AG10803 (cell line): ENCODE data around the gene DCAF4.
A peak's percentile ranks its signal among the peaks of the same experiment; 100 is the strongest.
"Not testable (repeated sequence)": the region's sequence is repeated elsewhere in the genome, so short reads cannot be mapped to it uniquely, and the experiment has no call there.

Experiments
- DNase-seq: peaks from one replicate; pipeline ENCODE4 v3.0.0; 2010; ENCODE audit warnings: low read depth
- H3K4me3 ChIP-seq: 2 replicates; pipeline ENCODE4 v1.5.1; 2011; ENCODE audit warnings: mild to moderate bottlenecking, low read length, control low read depth
- CTCF ChIP-seq: conservative IDR thresholded peaks from 2 replicates; pipeline ENCODE4 v1.5.1; 2011; ENCODE audit warnings: mild to moderate bottlenecking, low read length, control low read depth, inconsistent platforms

The DCAF4 gene

DNA sequence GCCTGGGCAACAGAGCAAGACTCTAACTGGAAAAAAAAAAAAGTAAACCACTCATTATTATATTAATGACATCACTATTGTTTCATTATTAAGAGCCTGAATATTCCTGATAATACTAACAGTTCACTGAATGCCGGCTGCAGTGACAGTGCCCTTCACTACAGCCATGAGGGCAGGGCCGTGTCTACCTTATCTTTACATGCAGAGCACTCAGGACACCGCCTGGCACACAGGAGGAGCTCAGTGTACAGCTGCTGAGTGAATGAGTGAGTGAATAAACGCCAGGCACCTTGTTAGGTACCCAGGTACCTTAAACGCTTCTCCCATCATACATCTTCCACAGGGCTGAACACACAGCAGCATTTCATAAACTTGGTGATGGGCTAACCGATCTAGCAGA lies 77.4 kb downstream of the DCAF4 start:
- DNase-seq = no peak
- no peak overlapping the region for H3K4me3 ChIP-seq
- no peak for TF ChIP-seq CTCF

DNA sequence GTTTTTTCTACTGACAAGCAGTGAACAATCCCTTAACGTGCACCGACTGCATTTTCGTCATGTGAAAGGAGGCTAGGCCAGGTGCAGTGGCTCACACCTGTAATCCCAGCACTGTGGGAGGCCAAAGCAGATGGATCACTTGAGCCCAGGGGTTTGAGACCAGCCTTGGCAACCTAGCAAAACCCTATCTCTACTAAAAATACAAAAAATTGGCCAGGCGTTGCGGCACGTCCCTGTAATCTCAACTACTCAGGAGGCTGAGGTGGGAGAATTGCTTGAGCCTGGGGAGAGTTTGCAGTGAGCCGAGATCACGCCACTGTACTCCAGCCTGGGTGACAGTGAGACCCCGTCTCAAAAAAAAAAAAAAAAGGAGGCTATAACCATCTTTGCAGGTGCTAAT lies 78.4 kb downstream of the DCAF4 start:
- not testable (repeated sequence) for H3K4me3 ChIP-seq

DNA sequence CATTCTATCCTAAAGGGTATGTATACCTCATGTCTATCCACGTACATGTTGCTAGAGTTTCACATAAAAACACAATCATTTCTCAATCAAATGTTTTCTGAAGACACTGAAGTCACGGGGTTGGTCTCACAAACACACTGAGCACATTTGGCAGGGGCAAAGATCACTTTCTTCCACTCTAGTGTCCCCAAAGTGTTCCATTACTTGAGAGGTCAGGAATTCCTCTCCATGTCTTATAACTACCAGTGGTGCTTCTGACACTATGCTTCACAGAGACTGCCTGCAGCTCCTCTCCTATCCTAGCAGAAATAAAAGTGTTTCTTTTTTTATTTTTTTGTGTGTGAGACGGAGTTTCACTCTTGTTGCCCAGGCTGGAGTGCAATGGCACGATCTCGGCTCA lies 81.6 kb downstream of the DCAF4 start:
- TF ChIP-seq CTCF = no peak
- DNase-seq = no peak
- no peak overlapping the region for H3K4me3 ChIP-seq

More for the DNA sequence above, 78.4 kb downstream of the DCAF4 start:
- not testable (repeated sequence) for DNase-seq

GRCh38 chr14:73008501-73008900 lies 82.2 kb downstream of the DCAF4 start:
- peak; percentile 41 for DNase-seq
- no peak overlapping the region for H3K4me3 ChIP-seq
- no peak for TF ChIP-seq CTCF
